Chondrocyte (in vitro differentiated cells): ENCODE results near the gene LYRM4. TPM values are rescaled to one million over a fixed set of nuclear protein-coding genes. Genes with fewer than 3 reads are reported as not detected.

Experiments
- DNase-seq: peaks from one replicate; pipeline ENCODE4 v3.0.0; 2021; ENCODE audit warnings: mixed read lengths, low spot score
- H3K27ac Mint-ChIP-seq: one replicate; pipeline ENCODE4 v1.8.0; 2021; ENCODE audit warnings: mild to moderate bottlenecking, moderate library complexity, mixed read lengths; ENCODE audit not compliant: unreplicated experiment
- H3K27me3 Mint-ChIP-seq: 2 replicates; pipeline ENCODE4 v1.8.0; 2021; ENCODE audit warnings: low read depth, mixed read lengths
- H3K36me3 Mint-ChIP-seq: 2 replicates; pipeline ENCODE4 v1.8.0; 2021; ENCODE audit warnings: low read depth, mixed read lengths
- H3K4me1 Mint-ChIP-seq: 2 replicates; pipeline ENCODE4 v1.8.0; 2021; ENCODE audit warnings: low read depth, mild to moderate bottlenecking, mixed read lengths
- H3K4me3 Mint-ChIP-seq: one replicate; pipeline ENCODE4 v1.8.0; 2021; ENCODE audit warnings: mild to moderate bottlenecking, moderate library complexity, mixed read lengths; ENCODE audit not compliant: unreplicated experiment
- H3K9me3 Mint-ChIP-seq: 2 replicates; pipeline ENCODE4 v1.8.0; 2021; ENCODE audit warnings: low read depth, mixed read lengths
- CTCF ChIP-seq: fragments of 200-600 bp; sonication (generic); IDR thresholded peaks from 2 replicates; pipeline ENCODE4 v1.5.0; 2021; ENCODE audit warnings: antibody characterized with exemption, mild to moderate bottlenecking, moderate library complexity
- total RNA-seq: library from RNA; stranded (reverse); gene quantifications from 3 replicates; pipeline ENCODE4 v1.2.1, GENCODE V29; 2021

Gene LYRM4
- total RNA-seq, 1 donor from 2014 or later = 18.0 TPM

- TF ChIP-seq CTCF = no peak
- Mint-ChIP-seq H3K27ac (peak overlapping the region; percentile 78), H3K4me3 (no peak overlapping the region), H3K4me1 (peaks cover 44% of the 10 kb centered on the region), H3K9me3 (no peaks in the 10 kb centered on the region), H3K27me3 (no peaks in the 10 kb centered on the region), H3K36me3 (no peaks in the 10 kb centered on the region)
- no peak for DNase-seq
These were observed 68.5 kb downstream of the LYRM4 start for GRCh38 chr6:5192135-5192794.

- no peak for TF ChIP-seq CTCF
- Mint-ChIP-seq H3K4me3 (no peak overlapping the region), H3K27me3 (no peaks in the 10 kb centered on the region), H3K36me3 (no peaks in the 10 kb centered on the region), H3K9me3 (no peaks in the 10 kb centered on the region), H3K4me1 (peaks cover 44% of the 10 kb centered on the region), H3K27ac (peak overlapping the region; percentile 87)
- DNase-seq = no peak
These were observed 69.0 kb downstream of the LYRM4 start for GRCh38 chr6:5191722-5192121.

- no peak for TF ChIP-seq CTCF
- DNase-seq = no peak
- no peaks in the 10 kb centered on the region for H3K36me3 Mint-ChIP-seq
- H3K27ac Mint-ChIP-seq = peak overlapping the region; percentile 87
- H3K4me3 Mint-ChIP-seq = no peak overlapping the region
- no peaks in the 10 kb centered on the region for H3K9me3 Mint-ChIP-seq
- H3K4me1 Mint-ChIP-seq = peaks cover 44% of the 10 kb centered on the region
- no peaks in the 10 kb centered on the region for H3K27me3 Mint-ChIP-seq
These were observed 69.5 kb downstream of the LYRM4 start for GRCh38 chr6:5191222-5191621.

- H3K27ac Mint-ChIP-seq = peak overlapping the region; percentile 87
- TF ChIP-seq CTCF = no peak
- H3K4me1 Mint-ChIP-seq = peaks cover 44% of the 10 kb centered on the region
- H3K4me3 Mint-ChIP-seq = no peak overlapping the region
- no peaks in the 10 kb centered on the region for H3K27me3 Mint-ChIP-seq
- no peaks in the 10 kb centered on the region for H3K9me3 Mint-ChIP-seq
- no peaks in the 10 kb centered on the region for H3K36me3 Mint-ChIP-seq
- DNase-seq = no peak
These were observed 70.2 kb downstream of the LYRM4 start for GRCh38 chr6:5190507-5190906.

GRCh38 chr6:5188646-5189045 is 72.1 kb downstream of the LYRM4 start:
- no peak for DNase-seq
- H3K4me1 Mint-ChIP-seq = peaks cover 43% of the 10 kb centered on the region
- no peaks in the 10 kb centered on the region for H3K9me3 Mint-ChIP-seq

More at GRCh38 chr6:5188646-5189045, 72.1 kb downstream of the LYRM4 start:
- Mint-ChIP-seq H3K36me3 (no peaks in the 10 kb centered on the region), H3K27me3 (no peaks in the 10 kb centered on the region), H3K4me3 (no peak overlapping the region), H3K27ac (no peak overlapping the region)
- TF ChIP-seq CTCF = no peak
